GM12878 (cell line): ENCODE data around the gene TAGLN. TPM values are rescaled to one million over a fixed set of nuclear protein-coding genes. Genes with fewer than 3 reads are reported as not detected.
A peak's percentile ranks its signal among the peaks of the same experiment; 100 is the strongest.

Source experiments
- ATAC-seq: fragments of 200-7000 bp; cut with Tn5 transposase; 3 replicates; pipeline ENCODE4 v1.9.1; 2020; ENCODE audit warnings: mild to moderate bottlenecking, moderate library complexity
- Bru-seq: library from RNA; stranded (reverse); fragments of 400-500 nt; gene quantifications from one replicate; lab custom pipeline; 2021; lab: Mats Ljungman, UMichigan
- BruChase-seq, 2 experiments: library from RNA; stranded (reverse); fragments of 400-500 nt; gene quantifications; one replicate each; lab custom pipeline; 2021; lab: Mats Ljungman, UMichigan
- BruUV-seq: library from RNA; stranded (reverse); fragments of 400-500 nt; replicated peaks from 2 replicates; lab custom pipeline; 2021; lab: Mats Ljungman, UMichigan
- CTCF ChIA-PET: fragments of 300-600 bp; sonication (Branson Sonifier 250); formaldehyde crosslinking; extraction: SDS; loops from one replicate; lab custom pipeline; 2021; ENCODE audit warnings: inconsistent platforms; lab: Yijun Ruan, JAX
- POLR2A ChIA-PET: fragments of 350-600 bp; formaldehyde crosslinking; extraction: SDS; loops from one replicate; lab custom pipeline; 2021; ENCODE audit warnings: inconsistent platforms; lab: Charles Lee
- RAD21 ChIA-PET: fragments of 300-600 bp; sonication (Branson Sonifier 250); formaldehyde crosslinking; loops from one replicate; lab custom pipeline; 2023; ENCODE audit warnings: antibody characterized with exemption; ENCODE audit not compliant: unreplicated experiment; lab: Charles Lee
- SMC1A ChIA-PET: fragments of 300-600 bp; sonication (Branson Sonifier 250); formaldehyde crosslinking; loops from one replicate; lab custom pipeline; 2023; ENCODE audit not compliant: unreplicated experiment, uncharacterized antibody; lab: Charles Lee
- DNase-seq: peaks from one replicate; pipeline ENCODE4 v3.0.0-alpha.2; 2011; ENCODE audit warnings: low read depth, low spot score
- FAIRE-seq: peaks from 3 replicates; lab custom pipeline; 2011; peaks lifted over from hg19 to GRCh38; lab: Jason Lieb, UNC
- H2AFZ ChIP-seq: 2 replicates; pipeline ENCODE4 v1.6.0; 2011; ENCODE audit warnings: low read depth, low read length, control low read depth; ENCODE audit not compliant: control insufficient read depth
- H3K27ac ChIP-seq: 2 replicates; pipeline ENCODE4 v1.5.1; 2011; ENCODE audit warnings: control low read depth; ENCODE audit not compliant: control insufficient read depth, insufficient read depth
- H3K27me3 ChIP-seq, 2 experiments: replicated peaks in 1 of 2; 2 replicates each; pipeline versions ENCODE4 v1.6.0 to v1.6.1; 2011; ENCODE audit warnings: low read length in 1 of 2; ENCODE audit not compliant: control insufficient read depth in 2 of 2, insufficient read depth in 2 of 2
- H3K36me3 ChIP-seq, 2 experiments: 2 replicates each; pipeline ENCODE4 v1.5.1; 2011; ENCODE audit warnings: low read length in 1 of 2; ENCODE audit not compliant: control insufficient read depth in 2 of 2, insufficient read depth in 2 of 2
- H3K4me1 ChIP-seq: 2 replicates; pipeline ENCODE4 v1.6.1; 2011; ENCODE audit warnings: mild to moderate bottlenecking, low read length, moderate library complexity, mixed read lengths; ENCODE audit not compliant: control insufficient read depth, insufficient read depth
- H3K4me2 ChIP-seq: 2 replicates; pipeline ENCODE4 v1.6.0; 2011; ENCODE audit warnings: control low read depth; ENCODE audit not compliant: control insufficient read depth, insufficient read depth
- H3K4me3 ChIP-seq: fragments of 200-600 bp; sonication (generic); 2 replicates; pipeline ENCODE4 v1.5.1; 2016
- H3K79me2 ChIP-seq: 2 replicates; pipeline ENCODE4 v1.6.0; 2011; ENCODE audit warnings: low read length; ENCODE audit not compliant: control insufficient read depth, insufficient read depth
- H3K9ac ChIP-seq: 2 replicates; pipeline ENCODE4 v1.8.0; 2011; ENCODE audit warnings: low read length, control low read depth, mixed read lengths; ENCODE audit not compliant: control insufficient read depth, insufficient read depth
- H3K9me3 ChIP-seq: replicated peaks from 3 replicates; pipeline ENCODE4 v1.5.1; 2011; ENCODE audit warnings: mild to moderate bottlenecking, low read length; ENCODE audit not compliant: control insufficient read depth, insufficient read depth
- H4K20me1 ChIP-seq: 2 replicates; pipeline ENCODE4 v1.6.0; 2011; ENCODE audit not compliant: control insufficient read depth, insufficient read depth
- ATF7 ChIP-seq: fragments of 450-650 bp; IDR thresholded peaks from 2 replicates; pipeline ENCODE4 v1.6.1; 2016; ENCODE audit warnings: low read depth, mild to moderate bottlenecking
- SREBF1 ChIP-seq: IDR thresholded peaks from 2 replicates; pipeline ENCODE4 v1.6.1; 2012; ENCODE audit warnings: mild to moderate bottlenecking, low read length
- STAT1 ChIP-seq: fragments of 450-650 bp; conservative IDR thresholded peaks from 2 replicates; pipeline ENCODE4 v1.6.1; 2014; ENCODE audit warnings: antibody characterized with exemption, mild to moderate bottlenecking
- TAF1 ChIP-seq: IDR thresholded peaks from 2 replicates; pipeline ENCODE4 v1.6.1; 2011; ENCODE audit warnings: mild to moderate bottlenecking, low read depth, low read length, borderline replicate concordance
- WGBS: methylation state at CpG from one replicate; pipeline ENCODE4 v1.1.6; 2016; ENCODE audit warnings: low lambda C conversion rate; ENCODE audit not compliant: insufficient replicate concordance, insufficient coverage; ENCODE audit errors: missing lambda C conversion rate; 5-methylcytosine and 5-hydroxymethylcytosine counted together
- in situ Hi-C: fragments of 300-500 bp; cut with MboI; formaldehyde crosslinking; loops from 9 replicates; pipeline ENCODE4 v1.14.3; 2018; ENCODE audit warnings: mixed read lengths
- intact Hi-C: fragments of 100-400 bp; cut with micrococcal nuclease; formaldehyde crosslinking; loops from one replicate; pipeline ENCODE4 v1.14.2; 2022; ENCODE audit not compliant: unreplicated experiment
- long read RNA-seq, 2 experiments: library from polyadenylated mRNA; unstranded; transcript quantifications; one replicate each; pipeline ENCODE4 v2.0.0, GENCODE V29; 2019 to 2020
- polyA minus RNA-seq, 3 experiments: library from RNA; depleted of rRNA, polyadenylated mRNA; stranded (reverse); fragments of >200 nt; gene quantifications; 2 replicates each; pipeline ENCODE4 v1.2.3, GENCODE V29; 2011
- polyA plus RNA-seq, 11 experiments: library from polyadenylated mRNA; depleted of rRNA in 4 of 11; unstranded in 6 of 11; stranded (reverse) in 5 of 11; fragments of >200 nt; fragmentation: Nextera tagmentation in 4 of 11; fragmentation: Illumina TruSeq in 1 of 11; extraction: Ambion mirVana in 4 of 11; extraction: Trizol in 1 of 11; gene quantifications; 1 replicate in 1 of 11; 2 replicates in 10 of 11; pipeline versions ENCODE4 v1.2.1 to v1.2.3, GENCODE V29; 2011 to 2016; ENCODE audit warnings: inconsistent platforms in 2 of 11, missing spikeins in 2 of 11, low read depth in 1 of 11
- total RNA-seq, 4 experiments: library from RNA; depleted of rRNA in 3 of 4; stranded (reverse); fragments of >200 nt in 3 of 4; fragmentation: Illumina TruSeq in 1 of 4; extraction: Trizol in 1 of 4; gene quantifications; 2 replicates each; pipeline versions ENCODE4 v1.2.1 to v1.2.3, GENCODE V29; 2013 to 2021
- TF ChIP-seq, protein P1 (sequence below): fragments of 450-650 bp; IDR thresholded peaks from 2 replicates; pipeline ENCODE4 v1.6.1; 2016; ENCODE audit warnings: mild to moderate bottlenecking, moderate library complexity, borderline replicate concordance
- TF ChIP-seq, protein P2 (sequence below): fragments of 450-650 bp; IDR thresholded peaks from 2 replicates; pipeline ENCODE4 v1.6.1; 2018; ENCODE audit warnings: mild to moderate bottlenecking, low read depth, moderate library complexity; ENCODE audit not compliant: partially characterized antibody
- TF ChIP-seq, protein P3 (sequence below): fragments of 450-650 bp; IDR thresholded peaks from 2 replicates; pipeline ENCODE4 v1.6.1; 2017; ENCODE audit warnings: mild to moderate bottlenecking, low read depth, inconsistent platforms; ENCODE audit not compliant: poor library complexity, severe bottlenecking

Gene TAGLN
- total RNA-seq (2013; cell fraction: nucleolus; rRNA removed) = 17.4 and 21.3 TPM in 2 replicates
- total RNA-seq (2014; rRNA removed) (1.9 and 2.0 TPM in 2 replicates), total RNA-seq (2014; rRNA removed; fragmentation: Illumina TruSeq; extraction: Trizol) (1.5 and 1.6 TPM in 2 replicates), total RNA-seq (2021) (3.9 and 4.6 TPM in 2 replicates), polyA plus RNA-seq (2011; rRNA removed) (3.5 and 3.9 TPM in 2 replicates), polyA plus RNA-seq (2014; fragmentation: Illumina TruSeq; extraction: Trizol) (1.9 and 4.8 TPM in 2 replicates), polyA plus RNA-seq (2014; fragmentation: Nextera tagmentation; extraction: Ambion mirVana) (1 to 10 TPM in 1 of 2 experiments, under 1 TPM in 1; 0.26 to 1.0 TPM), polyA plus RNA-seq (2014; rRNA removed) (3.6 and 4.0 TPM in 2 replicates), polyA plus RNA-seq (2016; fragmentation: Nextera tagmentation; extraction: Ambion mirVana) (1 to 10 TPM in 1 of 2 experiments, under 1 TPM in 1; 0.68 to 1.2 TPM), polyA minus RNA-seq (2011; rRNA and poly(A)+ RNA removed) (1.3 and 1.5 TPM in 2 replicates), Bru-seq, nascent RNA (percentile 64 among the genes with signal in this experiment), BruChase-seq, experiment 1, labeled RNA remaining after a 6-hour chase (percentile 94 among the genes with signal in this experiment), BruChase-seq, experiment 2, labeled RNA remaining after a 2-hour chase (percentile 86 among the genes with signal in this experiment)
- 2.9 TPM for polyA plus RNA-seq (2011; ENCODE audit: low read depth)
- 1.2 and 1.9 TPM in 2 replicates for polyA plus RNA-seq (2011; cell fraction: cytosol; rRNA removed)
- polyA plus RNA-seq (2011; cell fraction: nucleus; rRNA removed) = 36.5 and 46.4 TPM in 2 replicates
- polyA plus RNA-seq (2012) = 4.4 and 6.2 TPM in 2 replicates
- polyA minus RNA-seq (2011; cell fraction: cytosol; rRNA and poly(A)+ RNA removed) = 1.3 TPM in 1 of 2 replicates, not detected in the other
- 3.6 and 4.8 TPM in 2 replicates for polyA minus RNA-seq (2011; cell fraction: nucleus; rRNA and poly(A)+ RNA removed)
- long read RNA-seq, experiment 1 = 0 reads
- long read RNA-seq, experiment 2 = 0 reads

DNA sequence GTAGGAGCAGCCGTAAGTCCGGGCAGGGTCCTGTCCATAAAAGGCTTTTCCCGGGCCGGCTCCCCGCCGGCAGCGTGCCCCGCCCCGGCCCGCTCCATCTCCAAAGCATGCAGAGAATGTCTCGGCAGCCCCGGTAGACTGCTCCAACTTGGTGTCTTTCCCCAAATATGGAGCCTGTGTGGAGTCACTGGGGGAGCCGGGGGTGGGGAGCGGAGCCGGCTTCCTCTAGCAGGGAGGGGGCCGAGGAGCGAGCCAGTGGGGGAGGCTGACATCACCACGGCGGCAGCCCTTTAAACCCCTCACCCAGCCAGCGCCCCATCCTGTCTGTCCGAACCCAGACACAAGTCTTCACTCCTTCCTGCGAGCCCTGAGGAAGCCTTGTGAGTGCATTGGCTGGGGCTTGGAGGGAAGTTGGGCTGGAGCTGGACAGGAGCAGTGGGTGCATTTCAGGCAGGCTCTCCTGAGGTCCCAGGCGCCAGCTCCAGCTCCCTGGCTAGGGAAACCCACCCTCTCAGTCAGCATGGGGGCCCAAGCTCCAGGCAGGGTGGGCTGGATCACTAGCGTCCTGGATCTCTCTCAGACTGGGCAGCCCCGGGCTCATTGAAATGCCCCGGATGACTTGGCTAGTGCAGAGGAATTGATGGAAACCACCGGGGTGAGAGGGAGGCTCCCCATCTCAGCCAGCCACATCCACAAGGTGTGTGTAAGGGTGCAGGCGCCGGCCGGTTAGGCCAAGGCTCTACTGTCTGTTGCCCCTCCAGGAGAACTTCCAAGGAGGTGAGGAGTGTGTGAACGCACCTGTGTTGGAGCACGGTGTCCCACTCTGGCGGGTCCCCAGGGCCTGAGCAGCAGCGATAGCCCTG is at the start of gene TAGLN:
TSS of gene TAGLN (plus strand) at position 318 of the 863 bp plus-strand sequence. CDS start 3,644 bp downstream, outside the sequence.
- H2AFZ ChIP-seq = no peak within 1 kb of the TSS
- no peaks in the 10 kb centered on the region for H3K4me1 ChIP-seq
- no peaks in the 10 kb centered on the region for H4K20me1 ChIP-seq
- no peak within 1 kb of the TSS for H3K4me2 ChIP-seq
- intact Hi-C loops = no loop called here
- ChIA-PET SMC1A (no interaction called here), POLR2A (no interaction called here), RAD21 (no interaction called here), CTCF (interaction anchor here (2.1 kb wide), 1 partner anchor 18 kb away, joined by 5 read pairs; no protein-coding TSS in a partner anchor)
- no peaks in the 10 kb centered on the region for H3K79me2 ChIP-seq
- no peak for TF ChIP-seq TAF1
- no peak for TF ChIP-seq SREBF1
- TF ChIP-seq, protein P1, sequence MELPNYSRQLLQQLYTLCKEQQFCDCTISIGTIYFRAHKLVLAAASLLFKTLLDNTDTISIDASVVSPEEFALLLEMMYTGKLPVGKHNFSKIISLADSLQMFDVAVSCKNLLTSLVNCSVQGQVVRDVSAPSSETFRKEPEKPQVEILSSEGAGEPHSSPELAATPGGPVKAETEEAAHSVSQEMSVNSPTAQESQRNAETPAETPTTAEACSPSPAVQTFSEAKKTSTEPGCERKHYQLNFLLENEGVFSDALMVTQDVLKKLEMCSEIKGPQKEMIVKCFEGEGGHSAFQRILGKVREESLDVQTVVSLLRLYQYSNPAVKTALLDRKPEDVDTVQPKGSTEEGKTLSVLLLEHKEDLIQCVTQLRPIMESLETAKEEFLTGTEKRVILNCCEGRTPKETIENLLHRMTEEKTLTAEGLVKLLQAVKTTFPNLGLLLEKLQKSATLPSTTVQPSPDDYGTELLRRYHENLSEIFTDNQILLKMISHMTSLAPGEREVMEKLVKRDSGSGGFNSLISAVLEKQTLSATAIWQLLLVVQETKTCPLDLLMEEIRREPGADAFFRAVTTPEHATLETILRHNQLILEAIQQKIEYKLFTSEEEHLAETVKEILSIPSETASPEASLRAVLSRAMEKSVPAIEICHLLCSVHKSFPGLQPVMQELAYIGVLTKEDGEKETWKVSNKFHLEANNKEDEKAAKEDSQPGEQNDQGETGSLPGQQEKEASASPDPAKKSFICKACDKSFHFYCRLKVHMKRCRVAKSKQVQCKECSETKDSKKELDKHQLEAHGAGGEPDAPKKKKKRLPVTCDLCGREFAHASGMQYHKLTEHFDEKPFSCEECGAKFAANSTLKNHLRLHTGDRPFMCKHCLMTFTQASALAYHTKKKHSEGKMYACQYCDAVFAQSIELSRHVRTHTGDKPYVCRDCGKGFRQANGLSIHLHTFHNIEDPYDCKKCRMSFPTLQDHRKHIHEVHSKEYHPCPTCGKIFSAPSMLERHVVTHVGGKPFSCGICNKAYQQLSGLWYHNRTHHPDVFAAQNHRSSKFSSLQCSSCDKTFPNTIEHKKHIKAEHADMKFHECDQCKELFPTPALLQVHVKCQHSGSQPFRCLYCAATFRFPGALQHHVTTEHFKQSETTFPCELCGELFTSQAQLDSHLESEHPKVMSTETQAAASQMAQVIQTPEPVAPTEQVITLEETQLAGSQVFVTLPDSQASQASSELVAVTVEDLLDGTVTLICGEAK = no peak
- TF ChIP-seq STAT1 = no peak
- TF ChIP-seq ATF7 = no peak
- TF ChIP-seq, protein P2, sequence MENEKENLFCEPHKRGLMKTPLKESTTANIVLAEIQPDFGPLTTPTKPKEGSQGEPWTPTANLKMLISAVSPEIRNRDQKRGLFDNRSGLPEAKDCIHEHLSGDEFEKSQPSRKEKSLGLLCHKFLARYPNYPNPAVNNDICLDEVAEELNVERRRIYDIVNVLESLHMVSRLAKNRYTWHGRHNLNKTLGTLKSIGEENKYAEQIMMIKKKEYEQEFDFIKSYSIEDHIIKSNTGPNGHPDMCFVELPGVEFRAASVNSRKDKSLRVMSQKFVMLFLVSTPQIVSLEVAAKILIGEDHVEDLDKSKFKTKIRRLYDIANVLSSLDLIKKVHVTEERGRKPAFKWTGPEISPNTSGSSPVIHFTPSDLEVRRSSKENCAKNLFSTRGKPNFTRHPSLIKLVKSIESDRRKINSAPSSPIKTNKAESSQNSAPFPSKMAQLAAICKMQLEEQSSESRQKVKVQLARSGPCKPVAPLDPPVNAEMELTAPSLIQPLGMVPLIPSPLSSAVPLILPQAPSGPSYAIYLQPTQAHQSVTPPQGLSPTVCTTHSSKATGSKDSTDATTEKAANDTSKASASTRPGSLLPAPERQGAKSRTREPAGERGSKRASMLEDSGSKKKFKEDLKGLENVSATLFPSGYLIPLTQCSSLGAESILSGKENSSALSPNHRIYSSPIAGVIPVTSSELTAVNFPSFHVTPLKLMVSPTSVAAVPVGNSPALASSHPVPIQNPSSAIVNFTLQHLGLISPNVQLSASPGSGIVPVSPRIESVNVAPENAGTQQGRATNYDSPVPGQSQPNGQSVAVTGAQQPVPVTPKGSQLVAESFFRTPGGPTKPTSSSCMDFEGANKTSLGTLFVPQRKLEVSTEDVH = no peak
- TF ChIP-seq, protein P3, sequence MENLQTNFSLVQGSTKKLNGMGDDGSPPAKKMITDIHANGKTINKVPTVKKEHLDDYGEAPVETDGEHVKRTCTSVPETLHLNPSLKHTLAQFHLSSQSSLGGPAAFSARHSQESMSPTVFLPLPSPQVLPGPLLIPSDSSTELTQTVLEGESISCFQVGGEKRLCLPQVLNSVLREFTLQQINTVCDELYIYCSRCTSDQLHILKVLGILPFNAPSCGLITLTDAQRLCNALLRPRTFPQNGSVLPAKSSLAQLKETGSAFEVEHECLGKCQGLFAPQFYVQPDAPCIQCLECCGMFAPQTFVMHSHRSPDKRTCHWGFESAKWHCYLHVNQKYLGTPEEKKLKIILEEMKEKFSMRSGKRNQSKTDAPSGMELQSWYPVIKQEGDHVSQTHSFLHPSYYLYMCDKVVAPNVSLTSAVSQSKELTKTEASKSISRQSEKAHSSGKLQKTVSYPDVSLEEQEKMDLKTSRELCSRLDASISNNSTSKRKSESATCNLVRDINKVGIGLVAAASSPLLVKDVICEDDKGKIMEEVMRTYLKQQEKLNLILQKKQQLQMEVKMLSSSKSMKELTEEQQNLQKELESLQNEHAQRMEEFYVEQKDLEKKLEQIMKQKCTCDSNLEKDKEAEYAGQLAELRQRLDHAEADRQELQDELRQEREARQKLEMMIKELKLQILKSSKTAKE = no peak
- ATAC-seq = no peak
- in situ Hi-C loops = no loop called here
- H3K27me3 ChIP-seq = no peaks in the 10 kb centered on the region
- H3K36me3 ChIP-seq = no peaks in the 10 kb centered on the region; a peak in 2 of 4 replicates
- BruUV-seq = no TSS peak
- 91% methylated on average over 31 of the region's 34 CpGs for WGBS
- no peak for DNase-seq
- no peak within 1 kb of the TSS for H3K27ac ChIP-seq
- no peak for FAIRE-seq
- H3K4me3 ChIP-seq = no peak within 1 kb of the TSS
- H3K9me3 ChIP-seq = no peaks in the 10 kb centered on the region
- H3K9ac ChIP-seq = no peak within 1 kb of the TSS
